Stimulated activated CD4-positive, alpha-beta T cell treated with anti-CD3 and anti-CD28 coated beads, Interleukin-12 subunit alpha, Interleukin-12 subunit beta, amount 100 ng/mL, for 4 hours (primary cell): ENCODE results near the gene TRPV2.

Experiments used
- DNase-seq: peaks from one replicate; pipeline ENCODE4 v3.0.0-alpha.2; 2020

Gene TRPV2

DNA sequence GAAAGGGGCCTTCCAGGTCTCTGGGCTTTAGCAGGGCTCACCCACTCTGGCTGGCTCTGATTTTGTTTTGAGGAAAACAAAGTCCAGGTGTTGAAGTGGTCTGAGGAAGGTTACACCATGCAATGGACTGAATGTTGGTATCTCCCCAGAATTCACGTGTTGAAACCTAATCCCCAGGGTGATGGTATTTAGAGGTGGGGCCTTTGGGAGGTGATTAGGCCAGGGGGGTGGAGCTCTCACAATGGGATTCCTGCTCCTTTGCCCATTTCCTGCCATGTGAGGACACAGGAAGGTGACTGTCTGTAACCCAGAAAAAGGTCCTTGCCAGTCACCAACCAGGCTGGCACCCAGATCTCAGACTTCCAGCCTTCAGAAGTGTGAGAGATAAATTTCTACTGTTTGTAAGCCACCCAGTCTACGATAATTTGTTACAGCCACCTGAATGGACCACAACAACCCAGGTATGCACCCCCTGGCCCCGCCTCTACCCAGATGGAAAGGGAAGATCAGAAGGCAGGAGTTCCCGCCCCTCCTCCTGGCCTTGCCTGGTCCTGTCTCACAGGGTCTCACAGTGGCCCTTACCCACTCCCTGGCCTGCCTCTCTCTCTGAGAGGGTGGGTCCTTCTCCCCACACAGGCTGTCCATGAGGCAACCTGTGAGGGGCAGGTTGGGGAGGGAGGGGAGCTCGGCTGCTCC, 44.6 kb downstream of the TRPV2 start:
- no peak for DNase-seq

DNA sequence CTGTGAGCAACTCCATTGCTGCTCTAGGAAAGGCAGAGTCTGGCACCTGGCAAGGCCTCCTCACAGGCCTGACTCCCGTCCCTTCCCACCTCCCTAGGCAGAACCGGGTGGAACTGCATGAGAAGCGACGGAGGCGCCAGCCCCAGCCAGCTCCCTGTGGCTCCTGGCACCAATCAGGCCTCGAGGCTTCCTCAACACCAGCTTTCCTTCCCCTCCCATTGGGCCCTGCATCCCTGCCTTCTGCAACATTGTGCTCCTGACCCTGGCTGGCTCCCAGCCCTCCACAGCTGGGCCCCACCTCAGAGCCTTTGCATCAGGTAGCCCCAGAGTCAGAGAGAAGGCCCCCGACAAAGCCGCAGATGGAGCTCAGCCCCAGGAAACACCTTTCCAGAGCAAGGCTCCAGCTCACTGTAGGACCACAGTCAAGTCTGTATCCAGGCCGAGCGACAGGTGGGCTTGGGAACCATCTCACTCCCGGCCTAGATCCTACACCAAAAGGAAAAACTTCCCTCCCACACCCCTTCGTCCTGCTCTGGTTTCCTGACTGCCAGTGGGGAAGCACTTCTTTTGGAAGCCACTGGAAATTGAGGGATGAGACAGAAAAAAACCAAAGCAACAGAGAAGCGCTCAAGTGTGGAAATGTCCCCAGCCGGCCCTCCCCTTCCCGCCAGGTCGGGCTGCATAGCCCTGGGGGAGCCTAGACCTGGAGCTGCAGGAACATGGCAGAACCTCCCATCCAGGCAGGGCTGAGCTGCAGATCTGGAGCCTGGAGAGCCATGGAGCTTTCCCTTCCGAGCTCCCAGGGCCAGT, 45.6 kb downstream of the TRPV2 start:
- DNase-seq: no peak

- no peak for DNase-seq
Measured at GRCh38 chr17:16461606-16461866, 46.2 kb downstream of the TRPV2 start.

DNA sequence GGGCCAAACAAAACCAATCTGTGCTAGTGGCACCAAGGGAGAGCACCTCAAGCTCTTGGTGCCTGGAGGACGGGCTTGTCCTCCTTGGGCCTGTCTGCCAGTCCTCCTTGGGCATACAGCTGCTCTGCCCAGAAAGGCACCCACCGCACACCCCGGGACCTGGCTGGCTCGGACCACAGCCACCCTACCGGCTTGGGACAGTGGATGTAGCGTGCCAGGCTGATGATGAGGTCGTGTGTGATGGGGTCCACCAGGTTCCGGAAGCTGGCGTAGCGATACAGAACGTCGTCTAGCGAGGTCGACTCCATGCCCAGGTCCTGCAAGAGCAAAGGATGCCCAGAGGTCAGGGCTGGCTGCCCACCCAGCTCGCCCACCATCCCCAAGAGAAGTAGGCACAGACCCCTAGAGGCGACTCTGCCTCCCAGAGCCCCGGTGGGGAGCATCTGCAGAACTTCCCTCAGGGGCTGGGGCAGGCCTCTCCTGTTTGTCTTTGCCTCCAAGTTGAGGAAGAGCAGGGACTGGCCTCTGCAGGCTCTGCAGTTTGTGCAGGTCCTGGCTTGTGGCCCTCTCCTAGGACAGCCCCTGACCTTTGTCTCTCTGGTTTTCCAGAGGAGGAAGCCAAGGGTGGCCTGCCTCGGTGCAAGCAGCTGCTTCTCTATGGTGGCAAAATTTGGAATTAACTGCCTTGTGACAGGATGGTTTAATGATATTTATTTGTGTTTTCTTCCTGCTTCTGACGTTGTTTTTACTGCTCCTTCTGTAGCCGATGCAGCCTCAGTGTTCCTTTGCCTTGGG, 46.9 kb downstream of the TRPV2 start:
- DNase-seq: no peak

GRCh38 chr17:16463358-16464302, 48.3 kb downstream of the TRPV2 start:
- no peak for DNase-seq

DNA sequence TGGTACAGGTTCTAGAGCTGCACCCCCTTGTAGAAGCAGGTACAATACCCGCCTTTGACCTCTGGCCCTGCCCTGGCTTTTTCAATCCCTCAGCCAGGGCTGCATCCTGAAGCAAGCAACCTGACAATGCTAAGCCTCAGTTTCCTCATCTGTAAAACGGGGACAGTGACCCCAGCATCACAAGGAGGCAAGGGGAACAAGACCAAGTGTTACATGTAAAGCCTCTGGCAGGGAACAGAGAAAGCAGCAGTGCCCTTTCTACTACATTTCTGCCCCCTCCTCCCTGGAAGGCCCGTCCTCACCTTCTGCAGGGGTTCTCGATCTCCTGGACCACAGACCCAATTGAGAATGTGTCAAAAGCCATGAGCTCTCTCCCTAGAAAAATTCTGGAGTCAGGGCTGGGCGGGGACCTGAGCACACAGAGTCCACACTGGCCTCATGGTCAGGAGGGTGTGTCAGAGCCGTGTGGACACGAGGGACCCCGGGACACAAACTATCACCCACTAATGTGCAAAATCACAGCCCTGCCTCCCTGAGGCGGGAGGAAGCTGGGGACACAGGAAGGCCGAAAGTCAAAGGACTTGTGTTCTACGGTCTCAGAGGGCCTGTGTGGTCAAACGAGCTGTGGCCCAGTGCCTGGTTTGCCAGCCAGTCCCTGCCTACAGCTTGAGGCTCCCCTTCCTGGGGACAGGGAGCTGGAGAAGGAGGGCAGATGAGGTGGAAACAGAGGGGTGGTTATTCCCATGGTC, 49.1 kb downstream of the TRPV2 start:
- no peak for DNase-seq

- no peak for DNase-seq
Measured at GRCh38 chr17:16465052-16465312, 49.6 kb downstream of the TRPV2 start.

DNA sequence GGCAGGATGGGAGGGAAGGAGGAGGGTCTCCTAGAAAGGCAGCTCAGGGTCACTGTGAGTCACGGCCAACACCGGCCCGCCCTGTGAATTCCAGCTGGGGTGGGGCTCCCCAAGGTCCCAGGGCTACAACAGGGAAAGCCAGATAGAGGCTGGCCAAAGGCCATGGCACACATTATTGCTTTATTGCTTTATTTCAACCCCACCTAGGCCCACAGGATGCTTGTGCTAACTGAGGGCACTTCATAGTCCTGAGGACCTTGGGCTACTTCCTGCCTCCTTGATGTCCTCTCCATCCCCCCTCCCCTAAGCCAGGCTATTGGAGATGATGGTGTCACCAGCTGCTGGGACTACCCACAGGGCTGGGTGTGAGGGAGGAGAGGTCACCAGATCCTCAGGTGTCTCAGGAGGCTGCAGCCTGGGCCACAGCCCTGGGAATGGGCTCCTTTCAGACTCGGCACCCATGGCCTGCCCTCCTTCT, 50.5 kb downstream of the TRPV2 start:
- no peak for DNase-seq

DNA sequence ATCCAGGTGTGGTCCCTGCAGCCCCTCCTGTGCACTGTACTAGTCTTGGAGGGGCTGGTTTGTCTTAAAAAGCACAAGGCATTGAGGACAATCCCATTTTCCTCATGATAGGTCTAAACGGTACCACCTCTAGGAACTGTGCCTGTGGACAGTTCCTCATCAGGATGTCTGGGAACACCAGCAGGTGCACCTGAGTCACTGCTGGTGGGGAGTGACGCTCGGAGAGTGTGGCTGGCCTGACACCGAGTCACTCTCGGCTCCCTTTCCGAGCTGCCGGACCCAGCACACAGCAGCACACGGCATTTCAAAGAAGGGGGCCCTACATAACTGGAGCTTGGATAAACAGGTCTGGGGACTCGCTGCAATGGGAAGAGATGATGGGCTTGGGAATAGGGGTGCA, 51.0 kb downstream of the TRPV2 start:
- no peak for DNase-seq

DNA sequence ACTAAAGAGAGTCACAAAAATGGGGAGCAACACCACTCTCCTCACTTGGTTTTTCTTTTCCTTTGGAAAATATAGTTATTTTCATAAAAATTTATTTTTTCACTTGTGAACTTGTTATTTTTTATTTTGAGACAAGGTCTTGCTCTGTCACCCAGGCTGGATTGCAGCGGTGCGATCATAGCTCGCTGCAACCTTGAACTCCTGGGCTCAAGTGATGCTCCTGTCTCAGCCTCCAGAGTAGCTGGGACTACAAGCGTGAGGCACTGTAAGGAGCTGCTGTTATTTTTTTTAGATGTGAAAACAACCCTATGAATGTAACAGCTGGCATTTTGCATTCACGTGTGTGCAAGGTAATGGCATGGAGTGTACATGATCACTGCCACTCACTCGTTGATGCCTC, 51.7 kb downstream of the TRPV2 start:
- no peak for DNase-seq

GRCh38 chr17:16467886-16468285, 52.5 kb downstream of the TRPV2 start:
- DNase-seq: no peak

GRCh38 chr17:16468428-16468992, 53.1 kb downstream of the TRPV2 start:
- no peak for DNase-seq

- DNase-seq: no peak
Measured at GRCh38 chr17:16470265-16470664, 54.9 kb downstream of the TRPV2 start.

GRCh38 chr17:16471295-16471694, 55.9 kb downstream of the TRPV2 start:
- no peak for DNase-seq

DNA sequence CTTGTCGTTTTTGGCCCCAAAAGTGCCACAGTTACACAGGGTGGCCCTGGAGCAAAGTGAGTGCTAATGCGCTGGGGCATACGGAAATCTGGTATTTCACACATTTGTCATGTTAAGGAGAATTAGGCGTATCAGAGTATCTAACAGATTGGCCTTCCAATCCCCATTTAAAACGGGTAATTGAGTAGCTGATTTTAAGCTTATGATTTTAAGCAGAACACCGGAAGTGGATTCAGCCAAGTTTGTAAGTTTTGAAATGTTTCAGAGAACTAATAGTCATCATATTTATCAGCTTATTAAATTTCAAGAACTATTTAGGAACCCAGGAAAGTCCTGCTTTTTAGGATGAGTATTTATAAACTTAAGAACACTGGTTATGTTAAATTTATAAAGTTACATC, 57.2 kb downstream of the TRPV2 start:
- DNase-seq: no peak

GRCh38 chr17:16473044-16474011, 58.0 kb downstream of the TRPV2 start:
- DNase-seq: no peak

GRCh38 chr17:16474012-16474725, 58.8 kb downstream of the TRPV2 start:
- no peak for DNase-seq

DNA sequence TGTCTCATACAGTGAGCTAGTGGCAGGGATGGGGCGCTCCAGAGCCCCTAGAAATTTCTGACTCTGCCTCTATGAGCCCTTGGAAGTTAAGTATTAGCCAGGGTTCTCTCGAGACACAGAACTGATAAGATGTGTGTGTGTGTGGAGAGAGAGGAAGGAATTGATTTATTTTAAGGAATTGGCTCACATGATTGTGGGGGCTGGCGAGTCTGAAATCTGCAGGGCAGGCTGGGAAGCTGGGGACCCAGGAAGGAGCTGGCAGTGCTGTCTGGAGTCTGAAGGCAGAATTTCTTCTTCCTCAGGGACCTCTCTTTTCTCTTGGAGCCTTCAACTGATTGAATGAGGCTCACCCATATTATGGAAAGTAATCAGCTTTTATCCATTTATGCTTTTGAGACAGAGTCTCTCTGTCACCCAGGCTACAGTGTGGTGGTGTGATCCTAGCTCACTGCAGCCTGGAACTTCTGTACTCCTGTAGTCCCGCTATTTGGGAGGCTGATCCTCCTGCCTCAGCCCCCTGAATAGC, 59.9 kb downstream of the TRPV2 start:
- DNase-seq: no peak

DNA sequence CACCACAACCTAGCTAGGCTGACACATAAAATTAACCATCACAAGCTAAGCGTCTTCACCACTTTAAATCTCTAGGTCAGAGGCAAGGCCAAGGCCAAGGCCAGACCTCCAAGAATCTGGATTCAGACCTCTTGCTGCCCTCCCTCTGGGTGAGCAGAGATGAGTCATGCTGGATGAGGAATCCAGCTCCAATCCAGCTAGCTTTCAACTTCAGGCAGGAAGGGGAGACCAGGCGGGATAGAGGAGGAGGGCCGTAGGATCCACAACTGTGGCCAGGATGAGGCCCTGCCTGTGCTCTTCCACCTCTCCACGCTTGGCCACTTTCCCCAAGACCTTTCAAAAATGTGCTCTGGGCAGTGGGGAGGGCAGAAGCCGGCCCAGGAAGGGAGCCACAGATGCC, 61.9 kb downstream of the TRPV2 start:
- no peak for DNase-seq

DNA sequence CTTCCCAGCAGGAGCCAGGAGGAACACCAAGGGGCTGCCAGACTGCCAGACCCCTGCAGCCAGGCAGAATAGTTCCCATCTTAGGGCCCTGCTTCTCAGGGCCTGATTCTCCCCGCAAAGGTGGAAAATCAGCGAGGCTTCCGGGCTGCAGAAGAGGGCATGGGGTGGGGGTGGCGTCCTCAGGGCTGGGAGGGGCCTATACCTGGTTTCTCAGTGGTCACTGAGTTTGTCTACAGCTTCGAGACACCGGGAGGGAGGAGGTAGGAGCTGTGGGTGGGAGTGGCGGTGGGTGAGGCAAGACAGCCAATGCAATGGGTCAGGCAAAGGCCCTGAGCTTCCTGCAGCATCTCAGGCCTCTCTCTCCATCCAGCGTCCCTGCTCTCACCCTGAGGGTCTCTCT, 62.3 kb downstream of the TRPV2 start:
- DNase-seq: no peak
